Natural killer cell (primary cell): ENCODE results near the gene BRD3OS. TPM values are rescaled to one million over a fixed set of nuclear protein-coding genes. Genes with fewer than 3 reads are reported as not detected.
"Not testable (repeated sequence)": the region's sequence is repeated elsewhere in the genome, so short reads cannot be mapped to it uniquely, and the experiment has no call there.

Experiments
- ATAC-seq, 3 donors: fragments of 150-1000 bp in 2 of 3; fragments of 200-7000 bp in 1 of 3; cut with Tn5 transposase; 1 replicate in 1 of 3; 2 replicates in 2 of 3; pipeline ENCODE4 v1.10.0; 2021; ENCODE audit warnings: mild to moderate bottlenecking in 2 of 3, moderate library complexity in 2 of 3
- DNase-seq, 2 donors: peaks; one replicate each; pipeline versions ENCODE4 v3.0.0 to v3.0.0-alpha.2; 2013 to 2021; ENCODE audit warnings: mixed read lengths in 1 of 2
- H3K27ac ChIP-seq: one replicate; pipeline ENCODE4 v1.5.1; 2013; ENCODE audit warnings: mild to moderate bottlenecking, low read length
- H3K27me3 ChIP-seq: one replicate; pipeline ENCODE4 v1.6.1; 2013; ENCODE audit warnings: low read length; ENCODE audit not compliant: control insufficient read depth, insufficient read depth
- H3K36me3 ChIP-seq: one replicate; pipeline ENCODE4 v1.6.1; 2013; ENCODE audit warnings: low read length; ENCODE audit not compliant: control insufficient read depth, insufficient read depth
- H3K4me1 ChIP-seq: one replicate; pipeline ENCODE4 v1.6.1; 2013; ENCODE audit warnings: low read length; ENCODE audit not compliant: control insufficient read depth, insufficient read depth
- H3K4me3 ChIP-seq: one replicate; pipeline ENCODE4 v1.5.1; 2013; ENCODE audit warnings: low read length
- H3K9me3 ChIP-seq: one replicate; pipeline ENCODE4 v1.6.1; 2013; ENCODE audit warnings: low read length; ENCODE audit not compliant: control insufficient read depth, insufficient read depth
- H3K27ac Mint-ChIP-seq, 2 donors: one replicate each; pipeline ENCODE4 v1.8.0; 2022; ENCODE audit warnings: mild to moderate bottlenecking in 2 of 2, mixed read lengths in 2 of 2, moderate library complexity in 1 of 2
- H3K27me3 Mint-ChIP-seq, 2 donors: one replicate each; pipeline ENCODE4 v1.8.0; 2022; ENCODE audit warnings: low read depth in 2 of 2, mixed read lengths in 2 of 2
- H3K36me3 Mint-ChIP-seq: one replicate; pipeline ENCODE4 v1.8.0; 2022; ENCODE audit warnings: mixed read lengths
- H3K4me1 Mint-ChIP-seq, 2 donors: one replicate each; pipeline ENCODE4 v1.8.0; 2022; ENCODE audit warnings: mixed read lengths in 2 of 2
- H3K4me3 Mint-ChIP-seq: one replicate; pipeline ENCODE4 v1.8.0; 2022; ENCODE audit warnings: mild to moderate bottlenecking, moderate library complexity, mixed read lengths
- H3K9me3 Mint-ChIP-seq, 2 donors: one replicate each; pipeline ENCODE4 v1.8.0; 2022; ENCODE audit warnings: mixed read lengths in 2 of 2
- CTCF ChIP-seq: fragments of 200-600 bp; IDR thresholded peaks from one replicate; pipeline ENCODE4 v1.8.0; 2022; ENCODE audit warnings: antibody characterized with exemption
- WGBS: methylation state at CpG from one replicate; pipeline ENCODE4 v1.1.7; 2013; ENCODE audit warnings: missing lambda C conversion rate; ENCODE audit not compliant: insufficient coverage; 5-methylcytosine and 5-hydroxymethylcytosine counted together
- intact Hi-C: fragments of 100-400 bp; cut with micrococcal nuclease; formaldehyde crosslinking; loops from one replicate; pipeline ENCODE4 v1.14.2; 2022
- total RNA-seq, 4 donors: library from RNA; stranded (reverse); fragments of 120-200 nt in 1 of 4; gene quantifications; one replicate each; pipeline versions ENCODE4 v1.2.3 to v1.2.4, GENCODE V29; 2013 to 2022

BRD3OS gene
- total RNA-seq, 3 donors from 2014 or later (not counting 1 experiment from before 2014, with no cell fraction given): 5.5 to 6.8 (median 6.5) TPM

- H3K4me3 Mint-ChIP-seq: peak overlapping the region; percentile 86
- peak overlapping the region; percentile 86 to 87 for H3K27ac Mint-ChIP-seq
- H3K27me3 ChIP-seq: peaks cover 7% of the 10 kb centered on the region
- H3K27me3 Mint-ChIP-seq: peaks cover 8 to 15% of the 10 kb centered on the region in 2 donors
- DNase-seq: no peak
- peaks cover 13 to 25% of the 10 kb centered on the region in 2 donors for H3K4me1 Mint-ChIP-seq
- H3K9me3 ChIP-seq: no peaks in the 10 kb centered on the region
- H3K36me3 Mint-ChIP-seq: no peaks in the 10 kb centered on the region
- H3K9me3 Mint-ChIP-seq: no peaks in the 10 kb centered on the region
- intact Hi-C loops: loop anchor here (1.0 to 10.0 kb wide), 3 partner anchors 44 to 924 kb away; partner anchors contain the start of genes BRD3OS and RNU6ATAC
- H3K27ac ChIP-seq: peak overlapping the region; percentile 84
- peak overlapping the region; percentile 55 for H3K4me3 ChIP-seq
- WGBS: 18% methylated on average over 31 of the region's 31 CpGs
- no peaks in the 10 kb centered on the region for H3K36me3 ChIP-seq
- TF ChIP-seq CTCF: no peak
- peak; percentile 0 to 5 (median 5) for ATAC-seq
- H3K4me1 ChIP-seq: peaks cover 38% of the 10 kb centered on the region
Observed at GRCh38 chr9:134068744-134069479, 43.6 kb downstream of the BRD3OS start.

- Mint-ChIP-seq H3K27ac (peak overlapping the region; percentile 86 to 87), H3K9me3 (no peaks in the 10 kb centered on the region), H3K27me3 (peaks cover 16 to 22% of the 10 kb centered on the region in 2 donors), H3K4me3 (peak overlapping the region; percentile 86), H3K36me3 (no peaks in the 10 kb centered on the region), H3K4me1 (peaks cover 13 to 21% of the 10 kb centered on the region in 2 donors)
- H3K4me3 ChIP-seq: no peak overlapping the region
- DNase-seq: no peak
- no peaks in the 10 kb centered on the region for H3K36me3 ChIP-seq
- no peak overlapping the region for H3K27ac ChIP-seq
- intact Hi-C loops: loop anchor here (2.0 to 10.0 kb wide), 2 partner anchors 45 to 925 kb away; partner anchors contain the start of gene BRD3OS
- ATAC-seq: no peak
- 80% methylated on average over 12 of the region's 12 CpGs for WGBS
- H3K9me3 ChIP-seq: no peaks in the 10 kb centered on the region
- no peak for TF ChIP-seq CTCF
- H3K4me1 ChIP-seq: peaks cover 30% of the 10 kb centered on the region
- H3K27me3 ChIP-seq: peaks cover 7% of the 10 kb centered on the region
Observed at GRCh38 chr9:134069480-134070399, 44.5 kb downstream of the BRD3OS start.

GRCh38 chr9:134071149-134071548 is 45.9 kb downstream of the BRD3OS start:
- no peaks in the 10 kb centered on the region for H3K9me3 ChIP-seq
- 97% methylated on average over 12 of the region's 12 CpGs for WGBS
- intact Hi-C loops: no loop called here
- no peak overlapping the region for H3K4me3 ChIP-seq
- H3K27ac Mint-ChIP-seq: no peak overlapping the region
- H3K36me3 Mint-ChIP-seq: no peaks in the 10 kb centered on the region
- H3K27ac ChIP-seq: no peak overlapping the region
- peaks cover 16% of the 10 kb centered on the region for H3K4me1 ChIP-seq
- ATAC-seq (no peak), DNase-seq (no peak)
- peak overlapping the region; percentile 45 for H3K4me3 Mint-ChIP-seq
- H3K4me1 Mint-ChIP-seq: peaks cover 4 to 7% of the 10 kb centered on the region in 2 donors
- peaks cover 7% of the 10 kb centered on the region for H3K27me3 ChIP-seq
- no peaks in the 10 kb centered on the region for H3K36me3 ChIP-seq
- no peaks in the 10 kb centered on the region for H3K9me3 Mint-ChIP-seq
- TF ChIP-seq CTCF: no peak
- H3K27me3 Mint-ChIP-seq: peaks cover 19 to 24% of the 10 kb centered on the region in 2 donors

GRCh38 chr9:134072683-134073082 is 47.4 kb downstream of the BRD3OS start:
- H3K9me3 ChIP-seq, DNase-seq, H3K4me3 ChIP-seq, H3K27ac Mint-ChIP-seq, H3K27me3 ChIP-seq, H3K4me1 Mint-ChIP-seq, intact Hi-C loops, H3K4me3 Mint-ChIP-seq, H3K9me3 Mint-ChIP-seq, ATAC-seq, H3K27ac ChIP-seq, H3K36me3 ChIP-seq, H3K36me3 Mint-ChIP-seq, H3K4me1 ChIP-seq: not testable (repeated sequence)
- WGBS: 82% methylated on average over 7 of the region's 7 CpGs
- H3K27me3 Mint-ChIP-seq: peaks cover 19 to 29% of the 10 kb centered on the region in 2 donors
